Stimulated activated CD4-positive, alpha-beta T cell treated with anti-CD3 and anti-CD28 coated beads, Interleukin-15, amount 100 ng/mL, for 1 hour (primary cell): Measurements from ENCODE around the gene PJA1.

Experiments used
- DNase-seq, 2 donors: peaks; one replicate each; pipeline ENCODE4 v3.0.0-alpha.2; 2020; ENCODE audit warnings: low read depth in 1 of 2, low spot score in 1 of 2

Gene PJA1

GRCh38 chrX:69144838-69145680 is 20.2 kb downstream of the PJA1 start:
- no peak for DNase-seq

DNA sequence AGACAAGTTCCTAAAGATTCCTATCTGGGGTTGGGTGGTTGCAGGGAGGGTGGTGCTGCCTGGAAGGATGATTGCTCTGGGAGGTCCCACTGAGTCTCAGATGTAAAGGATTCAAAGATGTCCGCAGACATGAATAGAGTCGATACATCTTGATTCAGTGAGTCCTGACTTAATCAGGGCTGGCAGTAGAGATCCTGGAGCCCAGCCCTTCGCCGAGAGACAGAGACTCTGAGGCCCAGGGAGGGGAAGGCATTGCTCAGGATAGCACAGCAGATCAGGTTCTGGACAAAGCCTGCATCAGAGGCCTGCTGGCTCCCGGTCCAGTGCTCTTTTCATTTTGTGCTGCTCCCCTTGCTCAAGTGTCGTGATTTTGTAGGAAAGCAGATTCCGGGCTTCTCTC is 21.7 kb downstream of the PJA1 start:
- no peak for DNase-seq

- DNase-seq = no peak
These were observed 22.3 kb downstream of the PJA1 start for GRCh38 chrX:69142788-69143469.

DNA sequence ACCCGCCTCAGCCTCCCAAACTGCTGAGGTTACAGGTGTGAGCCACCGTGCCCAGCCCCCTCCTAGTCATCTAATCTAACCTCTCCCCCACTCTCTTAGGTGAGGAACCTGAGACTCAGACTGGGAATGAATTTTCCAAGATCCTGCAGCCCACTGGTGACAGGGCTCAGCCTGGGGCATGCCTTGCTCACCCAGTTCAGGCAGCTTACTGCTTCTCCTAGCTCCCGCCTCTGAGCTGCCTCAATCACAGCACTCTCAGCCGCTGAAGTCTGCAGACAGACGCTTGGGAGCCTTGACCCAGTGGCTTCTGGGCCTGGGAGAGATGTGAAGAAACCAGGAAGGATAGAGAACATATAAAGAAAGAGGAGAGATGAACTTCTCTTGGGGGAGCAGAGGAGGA is 24.4 kb downstream of the PJA1 start:
- DNase-seq = no peak

GRCh38 chrX:69139516-69139915 is 25.7 kb downstream of the PJA1 start:
- DNase-seq = no peak

GRCh38 chrX:69138512-69138911 is 26.7 kb downstream of the PJA1 start:
- DNase-seq = no peak

DNA sequence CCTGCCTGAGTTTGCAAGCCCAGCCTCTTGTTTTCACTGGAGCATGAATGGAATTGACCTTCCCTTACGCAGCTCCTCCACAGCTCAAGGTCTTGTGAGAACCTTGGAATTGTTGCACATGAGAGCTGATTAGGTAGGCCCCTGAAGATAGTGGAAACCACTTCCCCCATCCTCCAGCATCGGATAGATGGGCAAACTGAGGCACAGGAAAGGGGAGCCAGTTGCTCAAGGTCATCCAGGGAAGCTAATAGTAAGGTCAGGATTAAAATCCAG is 27.2 kb downstream of the PJA1 start:
- DNase-seq = no peak

DNA sequence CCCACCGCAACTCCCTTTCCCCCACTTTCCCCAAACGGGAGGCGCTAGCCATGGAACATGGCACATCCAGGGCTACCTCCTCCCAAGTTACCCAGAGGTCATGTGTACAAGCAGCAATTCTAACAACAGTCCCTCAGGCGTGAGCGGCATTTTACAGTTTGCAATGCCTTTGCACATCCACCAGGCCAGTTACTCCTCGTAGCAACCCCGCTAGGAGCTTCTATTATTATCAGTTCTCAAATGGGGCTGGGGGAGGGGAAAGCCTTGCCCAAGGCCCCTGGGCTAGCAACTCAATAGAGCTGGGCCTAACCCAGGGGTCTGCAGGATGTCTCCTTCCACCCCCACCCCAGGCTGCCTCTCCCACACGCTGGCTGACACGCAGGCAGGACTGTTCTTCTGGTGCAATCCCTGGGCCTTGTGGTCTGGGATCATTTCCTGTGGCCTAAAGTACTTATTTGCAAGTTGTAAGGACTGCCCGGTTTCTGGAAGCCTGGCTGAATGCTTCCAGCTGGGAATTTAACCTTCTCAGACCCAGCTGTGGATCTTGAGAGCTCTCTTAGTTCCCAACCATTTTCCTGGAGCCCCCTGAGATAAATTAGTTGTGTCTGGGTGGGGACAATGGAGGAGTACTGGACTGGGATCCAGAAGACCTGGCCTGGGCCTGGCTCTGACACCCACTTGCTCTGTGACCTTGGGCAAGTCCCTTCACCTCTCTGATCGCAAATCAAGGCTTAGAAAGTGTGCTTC is 27.7 kb downstream of the PJA1 start:
- DNase-seq = no peak

- no peak for DNase-seq
These were observed 28.5 kb downstream of the PJA1 start for GRCh38 chrX:69136546-69137331.

DNA sequence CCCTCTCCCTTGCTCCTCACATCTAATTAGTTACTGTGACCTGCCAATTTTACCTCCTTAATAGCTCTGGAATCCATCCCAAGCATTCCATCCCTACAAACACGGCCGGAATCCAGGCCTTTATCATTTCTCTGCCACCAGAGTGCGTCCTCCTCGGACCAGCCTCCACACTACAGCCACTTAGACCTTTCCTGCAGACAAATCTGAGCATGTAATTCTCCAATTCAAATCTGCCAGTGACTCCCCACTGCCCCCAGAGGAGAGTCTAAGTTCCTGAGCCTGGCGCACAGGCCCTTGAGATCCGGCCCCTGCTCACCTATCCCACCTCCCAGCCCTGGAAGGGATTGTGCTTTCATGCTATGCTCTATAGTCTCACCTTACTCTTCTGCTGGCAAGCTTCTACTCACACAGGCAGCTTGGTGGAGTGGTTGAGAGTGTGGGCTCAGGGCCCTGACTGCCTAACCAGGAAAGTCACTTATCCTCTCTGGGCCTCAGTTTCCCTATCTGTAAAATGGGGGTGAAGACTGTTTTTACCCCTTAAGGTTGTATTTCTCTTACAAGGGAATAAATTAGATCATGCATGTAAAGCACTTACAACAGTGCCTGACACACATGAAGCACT is 31.2 kb downstream of the PJA1 start:
- no peak for DNase-seq

DNA sequence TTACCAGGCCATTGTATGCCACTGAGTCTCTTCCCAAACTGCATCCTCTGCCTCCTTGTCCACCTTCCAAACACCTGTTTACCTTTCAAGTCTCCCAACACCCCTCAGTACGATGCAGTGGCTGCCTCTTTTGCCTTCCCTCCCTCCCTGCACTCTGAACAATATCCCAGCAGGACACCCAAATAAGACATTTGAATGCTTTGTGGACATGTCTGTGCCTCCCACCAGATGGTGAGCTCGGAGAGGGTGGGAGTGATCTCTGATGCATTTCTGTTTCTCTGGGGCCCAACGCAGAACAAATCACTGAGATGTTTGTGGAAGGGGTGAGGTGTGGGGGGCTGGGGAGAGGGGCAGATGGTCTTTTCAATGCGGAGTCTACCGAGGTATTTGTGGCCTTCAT is 33.4 kb downstream of the PJA1 start:
- DNase-seq = no peak

GRCh38 chrX:69130439-69130838 is 34.8 kb downstream of the PJA1 start:
- DNase-seq = no peak

GRCh38 chrX:69128588-69128987 is 36.7 kb downstream of the PJA1 start:
- no peak for DNase-seq

GRCh38 chrX:69127466-69127865 is 37.8 kb downstream of the PJA1 start:
- DNase-seq = no peak

- no peak for DNase-seq
These were observed 38.6 kb downstream of the PJA1 start for GRCh38 chrX:69126642-69127041.

DNA sequence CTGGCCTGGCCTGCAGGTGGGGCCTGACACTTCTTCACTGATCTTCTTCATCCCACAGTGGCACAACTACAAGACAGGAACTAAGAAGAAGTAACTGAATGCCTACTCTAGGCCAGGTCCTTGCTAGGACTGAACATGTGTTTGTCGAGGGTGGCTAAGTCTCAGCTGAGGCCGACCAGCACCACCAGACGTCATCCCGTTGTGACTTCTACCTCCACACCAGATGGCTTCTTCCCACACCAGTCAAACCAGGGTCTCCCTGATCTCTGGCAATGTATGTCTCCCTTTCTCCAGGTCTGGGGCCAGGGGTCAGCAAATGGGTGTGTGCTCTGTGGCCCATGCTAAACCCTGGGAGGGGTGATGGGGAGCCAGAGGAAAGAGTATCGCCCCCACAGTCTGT is 40.2 kb downstream of the PJA1 start:
- DNase-seq = no peak

DNA sequence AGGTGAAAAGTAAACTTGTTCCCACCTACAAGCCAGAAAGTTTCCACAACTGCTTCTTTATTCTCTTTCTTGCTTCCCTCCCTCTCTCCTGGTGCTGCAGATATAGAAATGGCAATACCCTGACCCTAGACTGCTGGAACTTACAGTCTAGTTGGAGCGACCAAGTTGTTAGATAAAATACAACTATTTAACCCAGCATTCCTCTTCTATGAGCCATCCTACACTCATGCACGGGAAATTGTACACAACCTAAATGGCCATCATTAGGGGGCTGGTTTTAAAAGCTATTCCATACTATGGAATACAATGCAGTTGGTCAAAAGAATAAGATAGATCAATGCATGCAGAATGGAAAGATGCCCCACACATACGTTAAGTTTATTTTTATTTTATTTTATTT is 41.1 kb downstream of the PJA1 start:
- no peak for DNase-seq

GRCh38 chrX:69123481-69123880 is 41.8 kb downstream of the PJA1 start:
- no peak for DNase-seq

GRCh38 chrX:69121321-69122000 is 43.8 kb downstream of the PJA1 start:
- no peak for DNase-seq

GRCh38 chrX:69120476-69120875 is 44.8 kb downstream of the PJA1 start:
- DNase-seq = no peak
